ENCODE data around the gene ACCS. TPM values are rescaled to one million over a fixed set of nuclear protein-coding genes. Genes with fewer than 3 reads are reported as not detected.

ACCS gene
- polyA plus RNA-seq, 12 donors, result 9.3 to 49.6 (median 15.2) TPM; not detected in 1

- no peak for DNase-seq
Measured at GRCh38 chr11:44085330-44085729, 19.3 kb downstream of the ACCS start.

GRCh38 chr11:44088377-44088776 is 22.3 kb downstream of the ACCS start:
- no peak for DNase-seq

- DNase-seq, result no peak
Measured at GRCh38 chr11:44088871-44089270, 22.8 kb downstream of the ACCS start.

GRCh38 chr11:44090539-44090938 is 24.5 kb downstream of the ACCS start:
- no peak for DNase-seq

- DNase-seq, result peak; percentile 85
Measured at GRCh38 chr11:44094260-44094868, 28.3 kb downstream of the ACCS start.

GRCh38 chr11:44095506-44096359 is 29.7 kb downstream of the ACCS start, which contains the start of gene EXT2:
EXT2 (plus strand) TSS chr11:44095678; CDS start chr11:44107713, 12,035 bp downstream.
- DNase-seq, result peak; percentile 90

- DNase-seq, result no peak
Measured at GRCh38 chr11:44096360-44097185, 30.5 kb downstream of the ACCS start.

GRCh38 chr11:44097821-44098220 is 31.8 kb downstream of the ACCS start:
- no peak for DNase-seq

GRCh38 chr11:44101098-44101497 is 35.0 kb downstream of the ACCS start:
- no peak for DNase-seq

GRCh38 chr11:44104481-44105294 is 38.6 kb downstream of the ACCS start:
- no peak for DNase-seq

- no peak for DNase-seq
Measured at GRCh38 chr11:44108260-44108659, 42.2 kb downstream of the ACCS start.

- peak; percentile 63 for DNase-seq
Measured at GRCh38 chr11:44110231-44110679, 44.2 kb downstream of the ACCS start.

- DNase-seq, result peak; percentile 73
Measured at GRCh38 chr11:44112091-44112821, 46.2 kb downstream of the ACCS start.

- no peak for DNase-seq
Measured at GRCh38 chr11:44113018-44113417, 46.9 kb downstream of the ACCS start.

- no peak for DNase-seq
Measured at GRCh38 chr11:44113572-44113971, 47.5 kb downstream of the ACCS start.

GRCh38 chr11:44116234-44116830 is 50.3 kb downstream of the ACCS start:
- no peak for DNase-seq

GRCh38 chr11:44120169-44120568 is 54.1 kb downstream of the ACCS start:
- no peak for DNase-seq

- DNase-seq, result no peak
Measured at GRCh38 chr11:44125598-44125997, 59.5 kb downstream of the ACCS start.

- no peak for DNase-seq
Measured at GRCh38 chr11:44126304-44126703, 60.2 kb downstream of the ACCS start.

- DNase-seq, result no peak
Measured at GRCh38 chr11:44127130-44127529, 61.1 kb downstream of the ACCS start.
